SK-N-SH (cell line): ENCODE results near the gene TRPT1. TPM values are rescaled to one million over a fixed set of nuclear protein-coding genes. Genes with fewer than 3 reads are reported as not detected.

ENCODE experiments used
- CTCF ChIA-PET: fragments of 300-600, 350-600 bp; formaldehyde crosslinking; extraction: SDS; loops from one replicate; lab custom pipeline; 2021; lab: Yijun Ruan, JAX
- POLR2A ChIA-PET: fragments of 350-600 bp; sonication (Branson Sonifier 250); formaldehyde crosslinking; extraction: SDS; loops from one replicate; lab custom pipeline; 2020; ENCODE audit warnings: antibody characterized with exemption, inconsistent platforms; lab: Yijun Ruan, JAX
- DNase-seq: peaks from one replicate; pipeline ENCODE4 v3.0.0; 2012
- H2AFZ ChIP-seq: fragments of 200-600 bp; sonication (generic); 2 replicates; pipeline ENCODE4 v1.8.1; 2016; ENCODE audit warnings: antibody characterized with exemption, mild to moderate bottlenecking, low read depth
- H3F3A ChIP-seq: fragments of 200-600 bp; sonication (generic); replicated peaks from 2 replicates; pipeline ENCODE3; 2016; ENCODE audit warnings: antibody characterized with exemption, mild to moderate bottlenecking; ENCODE audit not compliant: insufficient read depth
- H3K27ac ChIP-seq, 2 experiments: fragments of 200-500 bp in 1 of 2; fragments of 200-600 bp in 1 of 2; sonication (Bioruptor generic) in 1 of 2; sonication (generic), shearing (Covaris generic) in 1 of 2; 2 replicates each; pipeline versions ENCODE4 v1.5.1 to v1.6.1; 2014 to 2016; ENCODE audit warnings: low read depth in 2 of 2, inconsistent platforms in 1 of 2, low read length in 1 of 2, mild to moderate bottlenecking in 1 of 2, mixed read lengths in 1 of 2
- H3K27me3 ChIP-seq: fragments of 200-600 bp; sonication (generic), shearing (Covaris generic); 2 replicates; pipeline ENCODE4 v1.6.1; 2016; ENCODE audit warnings: mixed run types; ENCODE audit not compliant: insufficient read depth
- H3K36me3 ChIP-seq, 2 experiments: fragments of 200-500 bp in 1 of 2; fragments of 200-600 bp in 1 of 2; sonication (Bioruptor generic) in 1 of 2; sonication (generic) in 1 of 2; replicated peaks in 1 of 2; 2 replicates each; pipeline versions ENCODE3 to v1.5.1; 2014 to 2016; ENCODE audit warnings: low read length in 1 of 2, mild to moderate bottlenecking in 1 of 2; ENCODE audit not compliant: insufficient read depth in 2 of 2, control insufficient read depth in 1 of 2
- H3K4me1 ChIP-seq, 2 experiments: fragments of 200-500 bp in 1 of 2; fragments of 200-600 bp in 1 of 2; sonication (Bioruptor generic) in 1 of 2; sonication (generic), shearing (Covaris generic) in 1 of 2; 2 replicates each; pipeline versions ENCODE4 v1.5.1 to v1.6.1; 2014 to 2016; ENCODE audit warnings: low read depth in 1 of 2, low read length in 1 of 2, mixed run types in 1 of 2; ENCODE audit not compliant: insufficient read depth in 2 of 2, control insufficient read depth in 1 of 2
- H3K4me2 ChIP-seq: fragments of 200-600 bp; sonication (generic), shearing (Covaris generic); 2 replicates; pipeline ENCODE4 v1.6.1; 2017; ENCODE audit warnings: mixed run types
- H3K4me3 ChIP-seq, 2 experiments: fragments of 200-500 bp in 1 of 2; fragments of 200-600 bp in 1 of 2; sonication (Bioruptor generic) in 1 of 2; sonication (generic), shearing (Covaris generic) in 1 of 2; 2 replicates each; pipeline versions ENCODE4 v1.5.1 to v1.8.1; 2014 to 2016; ENCODE audit warnings: low read depth in 2 of 2, inconsistent platforms in 1 of 2, low read length in 1 of 2, mild to moderate bottlenecking in 1 of 2, mixed read lengths in 1 of 2, moderate library complexity in 1 of 2
- H3K79me2 ChIP-seq: fragments of 200-600 bp; sonication (generic); 2 replicates; pipeline ENCODE4 v1.8.1; 2017; ENCODE audit warnings: mild to moderate bottlenecking; ENCODE audit not compliant: insufficient read depth
- H3K9ac ChIP-seq: fragments of 200-600 bp; sonication (generic); 2 replicates; pipeline ENCODE4 v1.6.1; 2017; ENCODE audit warnings: mixed run types
- H3K9me2 ChIP-seq: fragments of 200-600 bp; sonication (generic); 2 replicates; pipeline ENCODE4 v1.6.1; 2017; ENCODE audit warnings: mixed run types
- H3K9me3 ChIP-seq: fragments of 200-600 bp; sonication (generic); 2 replicates; pipeline ENCODE4 v1.6.1; 2017; ENCODE audit warnings: mixed run types, mild to moderate bottlenecking, moderate library complexity
- H4K20me1 ChIP-seq: fragments of 200-600 bp; sonication (generic); 2 replicates; pipeline ENCODE4 v1.6.1; 2017; ENCODE audit warnings: mild to moderate bottlenecking, mixed run types; ENCODE audit not compliant: insufficient read depth
- CTCF ChIP-seq: fragments of 200-600 bp; sonication (generic); IDR thresholded peaks from 2 replicates; pipeline ENCODE4 v1.6.1; 2017; ENCODE audit warnings: antibody characterized with exemption, mild to moderate bottlenecking, moderate library complexity
- EZH2phosphoT487 ChIP-seq: fragments of 200-600 bp; sonication (generic); IDR thresholded peaks from 2 replicates; pipeline ENCODE4 v1.6.1; 2017; ENCODE audit warnings: low read depth, mixed run types, mild to moderate bottlenecking, antibody characterized with exemption, moderate library complexity, borderline replicate concordance
- FOSL2 ChIP-seq: IDR thresholded peaks from 2 replicates; pipeline ENCODE4 v1.4.0; 2012; ENCODE audit warnings: low read depth, mild to moderate bottlenecking, moderate library complexity, borderline replicate concordance
- GABPA ChIP-seq: IDR thresholded peaks from 2 replicates; pipeline ENCODE4 v1.4.0; 2012; ENCODE audit warnings: low read depth, mild to moderate bottlenecking
- MXI1 ChIP-seq: IDR thresholded peaks from 2 replicates; pipeline ENCODE4 v1.6.1; 2012; ENCODE audit warnings: mild to moderate bottlenecking, low read depth, low read length, improper control_type of control experiment
- RAD21 ChIP-seq: IDR thresholded peaks from 2 replicates; pipeline ENCODE4 v1.6.1; 2012; ENCODE audit warnings: mild to moderate bottlenecking, low read length
- REST ChIP-seq: IDR thresholded peaks from 2 replicates; pipeline ENCODE4 v1.6.1; 2012; ENCODE audit warnings: mild to moderate bottlenecking, low read depth, low read length, moderate library complexity
- RFX5 ChIP-seq: IDR thresholded peaks from 2 replicates; pipeline ENCODE4 v1.6.1; 2012; ENCODE audit warnings: mild to moderate bottlenecking, improper control_type of control experiment, low read length
- RXRA ChIP-seq: IDR thresholded peaks from 2 replicates; pipeline ENCODE4 v1.4.0; 2012; ENCODE audit warnings: low read depth, mild to moderate bottlenecking, borderline replicate concordance
- TAF1 ChIP-seq: IDR thresholded peaks from 2 replicates; pipeline ENCODE4 v1.6.1; 2012; ENCODE audit warnings: low read depth, mild to moderate bottlenecking, low read length, moderate library complexity, borderline replicate concordance
- TCF12 ChIP-seq: IDR thresholded peaks from 2 replicates; pipeline ENCODE4 v1.4.0; 2012
- USF2 ChIP-seq: fragments of 150-350 bp; IDR thresholded peaks from 2 replicates; pipeline ENCODE4 v1.6.1; 2017; ENCODE audit warnings: antibody characterized with exemption, low read length, low read depth, borderline replicate concordance
- YY1 ChIP-seq: IDR thresholded peaks from 2 replicates; pipeline ENCODE4 v1.4.0; 2012; ENCODE audit warnings: low read depth, mild to moderate bottlenecking
- WGBS: methylation state at CpG from one replicate; pipeline ENCODE4 v1.1.6; 2017; ENCODE audit warnings: low lambda C conversion rate; 5-methylcytosine and 5-hydroxymethylcytosine counted together
- polyA plus RNA-seq, 3 experiments: library from polyadenylated mRNA; depleted of rRNA; stranded (reverse); fragments of >200 nt; gene quantifications; 2 replicates each; pipeline ENCODE4 v1.2.3, GENCODE V29; 2012

TRPT1 gene
- polyA plus RNA-seq, 1 of the 3 experiments (the other 2 are of a cell fraction), result 62.4 TPM

- Histone ChIP-seq H3K27me3 (no peaks in the 10 kb centered on the region), H3K36me3 (peaks cover 0 to 10% of the 10 kb centered on the region in 2 experiments), H3K9ac (no peak overlapping the region), H3K9me3 (no peaks in the 10 kb centered on the region), H3K79me2 (peaks cover 5% of the 10 kb centered on the region; the same call in 1 of the 2 replicates), H3K4me3 (no peak overlapping the region), H3K4me2 (no peak overlapping the region)
- CTCF ChIA-PET, result interaction anchor here (0.9 kb wide), 1 partner anchor 10 kb away, joined by 3 read pairs; no protein-coding TSS in a partner anchor
- 86% methylated on average over 11 of the region's 17 CpGs for WGBS
- TF ChIP-seq USF2 (no peak), EZH2phosphoT487 (no peak), TAF1 (no peak), FOSL2 (no peak), TCF12 (no peak), YY1 (no peak), MXI1 (no peak), REST (no peak), RXRA (no peak), RFX5 (no peak), CTCF (no peak), RAD21 (no peak), GABPA (no peak)
- TF ChIP-seq, all 33 proteins: peak for 0
- H3K9me2 ChIP-seq, result no peaks in the 10 kb centered on the region
- no peak for DNase-seq
- peaks cover 0 to 25% of the 10 kb centered on the region in 2 experiments; a peak in 2 of 4 replicates for H3K4me1 ChIP-seq
- H3F3A ChIP-seq, result peaks cover 2% of the 10 kb centered on the region
- no peak overlapping the region for H2AFZ ChIP-seq
- POLR2A ChIA-PET, result interaction anchor here (1.3 to 1.7 kb wide), 2 partner anchors 9 to 15 kb away, joined by 3 to 5 read pairs; no protein-coding TSS in a partner anchor
- H3K27ac ChIP-seq, result no peak overlapping the region; a peak in 1 of 4 replicates
- H4K20me1 ChIP-seq, result no peaks in the 10 kb centered on the region
Observed at GRCh38 chr11:64220271-64220670, 5.7 kb downstream of the TRPT1 start.
